22Rv1 (cell line): Measurements from ENCODE around the gene GRK3.

Source experiments
- ZFX ChIP-seq: fragments of 450-650 bp; IDR thresholded peaks from 2 replicates; pipeline ENCODE4 v1.6.1; 2017; ENCODE audit warnings: antibody characterized with exemption, borderline replicate concordance
- TF ChIP-seq, protein P1 (sequence below): fragments of 450-650 bp; IDR thresholded peaks from 2 replicates; pipeline ENCODE4 v1.5.1; 2017; ENCODE audit warnings: mild to moderate bottlenecking

DNA sequence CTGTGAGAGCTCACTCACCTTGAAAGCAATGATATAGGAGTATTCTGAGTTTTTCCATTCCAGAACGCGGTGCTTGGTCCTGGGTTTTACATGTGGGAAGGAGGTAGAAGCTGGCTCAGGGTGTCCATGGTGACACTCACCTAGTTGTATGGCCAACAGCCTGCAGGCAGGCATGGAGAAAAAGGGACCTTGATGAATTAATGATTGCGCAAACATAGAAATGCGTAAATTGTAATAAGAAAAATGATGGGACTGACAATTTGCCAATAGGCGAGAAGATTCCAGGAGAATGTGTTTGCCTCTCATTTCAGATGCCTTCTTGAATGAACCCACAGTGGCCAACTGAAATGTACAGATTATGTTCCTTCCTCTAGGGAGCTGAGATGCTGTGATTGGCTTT is 124.2 kb downstream of the GRK3 start:
- TF ChIP-seq, protein P1, sequence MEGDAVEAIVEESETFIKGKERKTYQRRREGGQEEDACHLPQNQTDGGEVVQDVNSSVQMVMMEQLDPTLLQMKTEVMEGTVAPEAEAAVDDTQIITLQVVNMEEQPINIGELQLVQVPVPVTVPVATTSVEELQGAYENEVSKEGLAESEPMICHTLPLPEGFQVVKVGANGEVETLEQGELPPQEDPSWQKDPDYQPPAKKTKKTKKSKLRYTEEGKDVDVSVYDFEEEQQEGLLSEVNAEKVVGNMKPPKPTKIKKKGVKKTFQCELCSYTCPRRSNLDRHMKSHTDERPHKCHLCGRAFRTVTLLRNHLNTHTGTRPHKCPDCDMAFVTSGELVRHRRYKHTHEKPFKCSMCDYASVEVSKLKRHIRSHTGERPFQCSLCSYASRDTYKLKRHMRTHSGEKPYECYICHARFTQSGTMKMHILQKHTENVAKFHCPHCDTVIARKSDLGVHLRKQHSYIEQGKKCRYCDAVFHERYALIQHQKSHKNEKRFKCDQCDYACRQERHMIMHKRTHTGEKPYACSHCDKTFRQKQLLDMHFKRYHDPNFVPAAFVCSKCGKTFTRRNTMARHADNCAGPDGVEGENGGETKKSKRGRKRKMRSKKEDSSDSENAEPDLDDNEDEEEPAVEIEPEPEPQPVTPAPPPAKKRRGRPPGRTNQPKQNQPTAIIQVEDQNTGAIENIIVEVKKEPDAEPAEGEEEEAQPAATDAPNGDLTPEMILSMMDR: no peak
- no peak for TF ChIP-seq ZFX
